Measurements from ENCODE around the gene PTPRN. TPM values are rescaled to one million over a fixed set of nuclear protein-coding genes. Genes with fewer than 3 reads are reported as not detected.

Gene PTPRN
- total RNA-seq, 1 donor from 2014 or later = not detected

- intact Hi-C loops (cut with micrococcal nuclease) = loop anchor here (5.0 kb wide), 1 partner anchor 351 kb away; no protein-coding TSS in a partner anchor
Measured at GRCh38 chr2:219247678-219248642, 61.2 kb downstream of the PTPRN start.

GRCh38 chr2:219246559-219246958 is 62.6 kb downstream of the PTPRN start:
- intact Hi-C loops (cut with micrococcal nuclease) = loop anchor here (5.0 kb wide), 1 partner anchor 349 kb away; no protein-coding TSS in a partner anchor

GRCh38 chr2:219245899-219246230 is 63.3 kb downstream of the PTPRN start:
- intact Hi-C loops (cut with micrococcal nuclease) = loop anchor here (1.0 to 5.0 kb wide), 8 partner anchors 7 to 351 kb away; partner anchors contain the start of genes ABCB6, ANKZF1, ATG9A and STK11IP

- intact Hi-C loops (cut with micrococcal nuclease) = loop anchor here (1.0 to 5.0 kb wide), 8 partner anchors 8 to 352 kb away; partner anchors contain the start of genes ABCB6, ANKZF1, ATG9A and STK11IP
Measured at GRCh38 chr2:219245148-219245898, 63.9 kb downstream of the PTPRN start, which contains the start of the genes GLB1L and STK16. TSS of gene GLB1L (minus strand) at chr2:219245444. CDS start at chr2:219243573, 1,871 bp downstream. TSS of gene STK16 (plus strand) at chr2:219245479. CDS start at chr2:219246000, 521 bp downstream.

GRCh38 chr2:219244789-219245147 is 64.4 kb downstream of the PTPRN start:
- intact Hi-C loops (cut with micrococcal nuclease) = loop anchor here (1.0 to 5.0 kb wide), 8 partner anchors 9 to 353 kb away; partner anchors contain the start of genes ABCB6, ANKZF1, ATG9A and STK11IP

GRCh38 chr2:219243291-219243761 is 65.9 kb downstream of the PTPRN start:
- intact Hi-C loops (cut with micrococcal nuclease) = no loop called here

Other genes starting within 250 kb of the PTPRN start
- 0.20 TPM in 1 of 2 replicates, not detected in the other for gene IHH, start 248.5 kb downstream of the PTPRN start, total RNA-seq
- gene NHEJ1, start 148.6 kb downstream of the PTPRN start, total RNA-seq = 18.8 and 20.0 TPM in 2 replicates
- 1.5 and 2.1 TPM in 2 replicates for gene SLC23A3, start 139.4 kb downstream of the PTPRN start, total RNA-seq
- 67.3 and 70.8 TPM in 2 replicates for gene CNPPD1, start 132.5 kb downstream of the PTPRN start, total RNA-seq
- 79.8 and 81.1 TPM in 2 replicates for gene RETREG2, start 131.1 kb downstream of the PTPRN start, total RNA-seq
- 53.0 and 54.6 TPM in 2 replicates for gene ZFAND2B, start 102.6 kb downstream of the PTPRN start, total RNA-seq
- 13.8 and 14.0 TPM in 2 replicates for gene ABCB6, start 90.4 kb downstream of the PTPRN start, total RNA-seq
- gene ATG9A, start 79.8 kb downstream of the PTPRN start, total RNA-seq = 37.2 and 51.6 TPM in 2 replicates
- gene ANKZF1, start 79.6 kb downstream of the PTPRN start, total RNA-seq = 80.1 and 83.0 TPM in 2 replicates
- gene GLB1L, start 64.0 kb downstream of the PTPRN start, total RNA-seq = 3.7 and 5.7 TPM in 2 replicates
- 25.1 and 29.8 TPM in 2 replicates for gene STK16, start 63.9 kb downstream of the PTPRN start, total RNA-seq
- gene TUBA4B, start 56.2 kb downstream of the PTPRN start, total RNA-seq = not detected in 2 replicates
- 331 and 334 TPM in 2 replicates for gene TUBA4A, start 55.5 kb downstream of the PTPRN start, total RNA-seq
- gene DNAJB2, start 30.0 kb downstream of the PTPRN start, total RNA-seq = 32.1 and 34.0 TPM in 2 replicates
- gene RESP18, start 23.3 kb upstream of the PTPRN start, total RNA-seq = not detected in 2 replicates
- 67.6 and 80.2 TPM in 2 replicates for gene DNPEP, start 78.5 kb upstream of the PTPRN start, total RNA-seq
- not detected in 2 replicates for gene DES, start 109.0 kb upstream of the PTPRN start, total RNA-seq
- 0.32 and 0.75 TPM in 2 replicates for gene SPEG, start 125.4 kb upstream of the PTPRN start, total RNA-seq
- 50.1 and 52.1 TPM in 2 replicates for gene GMPPA, start 189.5 kb upstream of the PTPRN start, total RNA-seq
- 0.05 and 0.16 TPM in 2 replicates for gene ASIC4, start 205.1 kb upstream of the PTPRN start, total RNA-seq
- 13.4 and 13.9 TPM in 2 replicates for gene CHPF, start 234.4 kb upstream of the PTPRN start, total RNA-seq
- 0.41 and 0.77 TPM in 2 replicates for gene TMEM198, start 234.6 kb upstream of the PTPRN start, total RNA-seq

Measured in T-helper 2 cell treated with Interferon-gamma antibody and Interleukin-4, amounts not matched to agents 100 ng/mL and 5 ng/mL, for 36 hours (primary cell).